Measurements from ENCODE around the gene CLEC2D.
"Not testable (repeated sequence)": the region's sequence is repeated elsewhere in the genome, so short reads cannot be mapped to it uniquely, and the experiment has no call there.

Gene CLEC2D

DNA sequence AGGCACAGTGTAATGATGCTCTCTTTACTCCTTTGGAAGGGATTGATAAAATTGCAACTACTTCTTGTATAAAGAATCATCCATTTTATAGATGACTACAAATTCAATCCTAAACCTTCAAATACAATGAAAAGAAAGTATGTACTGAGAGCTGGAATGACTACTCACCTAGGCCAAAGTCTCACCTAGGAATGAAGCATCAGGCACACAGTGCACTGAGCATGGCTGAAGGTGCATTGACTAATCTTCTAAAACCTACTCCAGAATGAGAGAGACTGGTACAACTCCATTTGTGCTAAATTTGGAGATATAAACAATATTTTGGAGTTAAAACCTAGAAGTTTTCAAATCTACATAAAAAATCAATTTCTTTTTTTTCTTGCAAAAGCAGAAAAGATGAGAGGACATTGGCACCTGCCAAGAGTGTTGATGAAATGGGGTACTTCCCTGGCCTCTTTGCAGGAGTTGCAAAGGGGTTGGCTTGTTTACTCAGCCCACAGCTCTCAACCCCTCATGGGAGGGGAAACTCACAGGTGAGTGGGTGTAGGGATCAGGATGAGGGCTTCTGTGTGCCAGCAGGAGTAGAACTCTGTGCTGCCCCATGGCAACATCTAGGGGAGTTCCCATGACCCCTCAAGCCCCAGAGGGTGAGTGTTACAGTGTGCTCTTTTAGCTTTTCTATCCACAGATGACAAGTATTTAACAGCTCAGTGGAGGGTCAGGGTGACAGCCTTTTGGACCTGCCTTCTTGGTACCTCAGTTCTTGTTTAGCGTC lies 32.1 kb downstream of the CLEC2D start:
- no peak for DNase-seq

DNA sequence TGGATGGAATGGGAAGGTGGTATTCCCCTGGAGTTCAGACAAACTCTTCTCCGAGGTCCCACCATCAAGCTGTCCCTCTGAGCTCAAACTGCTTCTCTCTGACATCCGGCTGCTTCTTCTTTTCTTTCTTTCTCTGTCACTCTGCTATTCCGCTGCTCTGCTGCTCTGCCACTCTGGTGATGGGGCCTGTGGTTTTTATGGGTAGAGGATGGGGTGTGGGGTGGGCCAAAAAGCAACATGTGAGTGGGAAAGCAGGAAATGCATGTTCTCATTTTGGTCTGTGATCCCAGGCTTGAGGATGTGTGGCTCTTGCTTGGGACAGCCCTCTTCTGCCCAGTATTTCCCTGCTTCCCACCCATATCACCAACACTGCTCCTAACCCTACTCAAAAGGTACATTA lies 32.7 kb downstream of the CLEC2D start:
- no peak for DNase-seq

DNA sequence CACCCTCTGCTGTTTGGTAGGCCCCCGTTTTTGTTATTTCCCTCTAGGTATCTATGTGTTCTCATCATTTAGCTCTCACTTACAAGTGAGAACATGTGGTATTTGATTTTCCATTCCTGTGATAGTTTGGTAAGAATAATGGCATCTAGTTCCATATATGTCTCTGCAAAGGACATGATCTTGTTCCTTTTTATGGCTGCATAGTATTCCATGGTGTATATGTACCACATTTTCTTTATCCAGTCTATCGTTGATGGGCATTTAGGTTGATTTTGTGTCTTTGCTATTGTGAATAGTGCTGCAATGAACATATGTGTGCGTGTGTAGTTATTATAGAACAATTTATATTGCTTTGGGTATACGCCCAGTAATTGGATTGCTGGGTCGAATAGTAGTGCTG lies 35.0 kb downstream of the CLEC2D start:
- not testable (repeated sequence) for DNase-seq

DNA sequence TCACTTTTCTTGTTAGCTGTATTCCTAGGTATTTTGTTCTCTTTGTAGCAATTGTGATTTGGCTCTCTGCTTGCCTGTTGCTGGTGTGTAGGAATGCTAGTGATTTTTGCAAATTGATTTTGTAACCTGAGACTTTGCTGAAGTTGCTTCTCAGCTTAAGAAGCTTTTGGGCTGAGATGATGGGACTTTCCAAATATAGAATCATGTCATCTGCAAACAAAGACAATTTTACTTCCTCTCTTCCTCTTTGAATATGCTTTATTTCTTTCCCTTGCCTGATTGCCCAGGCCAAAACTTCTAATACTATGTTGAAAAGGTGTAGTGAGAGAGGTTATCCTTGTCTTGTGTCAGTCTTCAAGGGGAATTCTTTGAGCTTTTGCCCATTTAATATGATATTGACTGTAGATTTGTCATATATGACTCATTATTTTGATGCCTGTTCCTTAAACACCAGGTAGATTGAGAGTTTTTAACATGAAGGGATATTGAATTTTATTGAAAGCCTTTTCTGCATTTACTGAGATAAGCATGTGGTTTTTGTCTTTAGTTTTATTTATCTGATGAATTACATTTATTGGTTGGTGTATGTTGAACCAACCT lies 36.7 kb downstream of the CLEC2D start:
- DNase-seq: no peak

DNA sequence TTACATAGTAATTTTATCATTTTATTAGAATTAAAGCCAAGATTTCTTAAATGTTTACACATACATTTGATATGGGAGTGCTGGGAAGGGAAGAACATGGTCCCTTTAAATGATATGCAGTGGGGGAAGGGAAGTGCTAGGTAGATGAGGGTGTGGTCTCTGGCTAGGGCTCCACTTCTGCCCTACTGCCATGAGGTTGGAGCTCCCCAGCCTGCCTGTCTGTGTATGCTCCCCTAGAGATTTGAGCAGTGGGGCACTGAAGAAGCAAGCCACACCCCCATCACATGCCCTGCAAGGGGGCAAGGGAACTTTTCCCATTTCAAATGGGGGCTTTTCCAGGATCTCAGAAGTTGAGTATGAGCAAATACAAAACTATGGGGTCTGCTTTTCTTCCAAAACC lies 37.8 kb downstream of the CLEC2D start:
- DNase-seq: no peak

DNA sequence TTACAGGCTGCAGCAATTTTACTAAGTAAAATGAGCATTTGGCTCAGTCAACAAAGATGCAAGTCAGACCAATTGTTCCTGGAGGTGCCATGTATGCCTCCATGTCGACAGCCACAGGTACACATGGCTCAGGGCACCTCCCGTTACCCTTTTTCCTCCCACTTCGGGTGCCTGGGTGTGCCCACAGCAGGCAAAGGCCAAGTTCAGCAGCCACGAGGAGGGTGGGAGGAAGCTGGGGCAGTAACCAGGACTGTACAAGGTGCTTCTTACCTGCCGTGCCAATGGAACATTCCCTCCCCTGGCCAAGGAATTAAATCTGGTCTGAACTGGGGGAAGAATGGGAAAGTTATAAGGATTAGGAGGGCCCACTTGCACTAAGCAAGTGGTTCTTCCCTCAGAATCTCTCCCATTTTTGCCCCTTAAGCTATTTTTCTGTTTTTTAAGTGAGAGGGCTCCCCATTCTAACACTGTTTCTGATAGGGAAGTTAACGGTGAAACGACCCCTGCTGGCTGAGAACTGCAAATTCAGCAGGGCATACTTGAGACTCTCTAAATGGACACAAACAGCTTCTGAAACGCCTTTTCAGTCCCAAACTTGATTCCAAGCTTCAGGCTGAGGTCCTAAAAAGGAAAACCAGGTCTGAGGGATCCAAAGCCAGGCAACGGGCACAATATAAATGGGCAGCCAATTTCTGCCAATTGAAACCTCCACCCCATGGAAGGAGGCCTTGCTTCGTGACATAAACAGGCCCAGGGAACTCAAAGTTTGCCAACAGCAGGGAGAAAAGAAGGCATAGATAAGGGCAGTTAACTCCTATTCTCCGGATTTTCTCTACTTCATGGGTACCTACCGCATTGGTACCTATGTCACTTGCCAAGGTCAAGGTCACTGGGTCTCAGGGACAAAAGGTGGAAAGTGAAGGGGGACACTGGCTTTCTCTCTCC lies 38.6 kb downstream of the CLEC2D start:
- DNase-seq: peak; percentile 55

DNA sequence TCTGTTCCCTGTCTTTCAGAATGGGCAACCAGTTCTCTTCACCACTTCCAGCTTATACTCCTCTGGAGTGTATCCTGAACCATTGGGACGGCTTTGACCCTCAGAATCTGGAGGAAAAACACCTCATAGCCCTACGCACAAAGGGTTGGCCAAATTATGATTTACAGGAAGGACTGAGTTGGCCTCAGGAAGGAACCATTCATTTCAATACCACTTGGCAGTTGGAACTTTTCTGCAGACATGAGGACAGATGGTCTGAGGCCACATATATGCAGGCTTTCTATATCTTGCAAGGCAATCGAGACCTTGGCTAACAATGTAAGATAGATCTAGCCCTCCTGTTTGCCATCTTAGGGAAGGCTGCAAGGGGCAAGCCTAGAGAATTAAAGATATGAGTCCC lies 39.3 kb downstream of the CLEC2D start:
- DNase-seq: no peak

DNA sequence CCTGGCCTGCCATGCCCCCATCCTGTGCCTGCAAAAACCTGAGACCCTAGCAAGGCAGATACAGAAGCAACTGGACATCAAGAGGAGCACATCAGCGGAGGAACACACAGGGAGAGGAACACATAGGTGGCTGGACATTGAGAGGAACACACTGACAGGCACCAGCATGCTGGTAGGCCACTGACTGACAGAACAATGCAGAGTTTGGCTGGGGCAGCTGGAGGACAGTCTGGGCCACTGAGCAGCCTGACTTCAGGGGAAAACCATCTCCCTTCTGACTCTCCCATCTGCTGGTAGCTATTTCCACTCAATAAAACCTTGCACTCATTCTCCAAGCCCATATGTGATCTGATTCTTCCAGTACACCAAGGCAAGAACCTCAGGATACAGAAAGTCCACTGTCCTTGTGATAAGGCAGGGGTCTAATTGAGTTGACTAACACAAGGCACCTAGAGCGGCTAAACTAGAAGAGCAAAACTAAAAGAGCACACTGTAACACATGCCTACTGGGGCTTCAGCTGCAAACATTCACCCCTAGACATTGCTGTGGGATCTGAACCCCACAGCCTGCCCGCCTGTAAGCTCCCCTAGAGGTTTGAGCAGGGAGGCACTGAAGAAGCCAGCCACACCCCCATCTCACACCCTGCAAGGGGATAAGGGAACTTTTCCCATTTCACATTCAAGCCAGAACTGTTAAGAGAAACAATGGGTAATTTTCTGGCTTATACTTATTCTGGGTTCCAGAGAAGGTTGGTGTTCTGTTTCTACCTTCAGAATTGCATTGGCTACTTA lies 41.3 kb downstream of the CLEC2D start:
- DNase-seq: no peak

DNA sequence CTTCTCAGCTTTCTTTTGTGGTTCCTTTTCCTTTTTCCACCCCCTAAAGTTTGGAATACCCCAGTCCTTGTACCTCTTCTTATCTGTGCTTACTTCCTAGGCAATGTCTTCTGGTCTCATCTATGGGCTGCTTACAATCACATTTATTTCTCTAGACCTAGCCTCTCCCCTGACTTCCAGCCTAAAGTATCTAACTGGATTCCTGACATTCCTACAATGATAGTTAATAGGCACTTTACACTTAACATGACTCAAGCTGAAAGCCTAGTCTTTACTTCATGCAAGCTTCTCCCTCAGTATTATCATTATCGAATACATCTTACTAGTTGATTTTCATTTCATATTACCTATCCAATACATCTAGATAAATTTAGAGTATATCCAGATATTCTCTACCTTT lies 42.2 kb downstream of the CLEC2D start:
- DNase-seq: no peak

DNA sequence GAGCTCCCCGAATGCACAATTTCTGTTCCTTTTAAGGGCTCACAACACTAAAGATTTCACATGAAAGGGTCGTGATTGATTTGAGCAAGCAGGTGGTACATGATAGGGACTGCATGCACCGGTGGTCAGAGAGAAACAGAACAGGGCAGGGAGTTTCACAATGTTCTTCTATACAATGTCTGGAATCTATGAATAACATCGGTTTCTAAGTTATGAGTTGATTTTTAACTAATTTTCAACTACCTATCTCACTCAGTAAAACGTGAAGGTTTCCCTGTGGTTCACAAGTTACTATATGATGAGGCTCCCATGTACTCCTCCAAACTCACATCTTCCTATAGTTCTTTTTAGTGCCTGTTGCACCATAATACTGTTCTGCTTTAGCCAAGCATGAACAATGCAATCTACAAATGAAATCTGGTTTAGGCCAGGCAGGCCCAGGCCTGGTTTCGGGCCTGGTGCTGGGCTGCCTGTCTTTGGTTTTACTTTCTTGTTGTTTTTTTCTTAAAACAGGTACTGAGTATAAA lies 43.6 kb downstream of the CLEC2D start:
- DNase-seq: not testable (repeated sequence)

DNA sequence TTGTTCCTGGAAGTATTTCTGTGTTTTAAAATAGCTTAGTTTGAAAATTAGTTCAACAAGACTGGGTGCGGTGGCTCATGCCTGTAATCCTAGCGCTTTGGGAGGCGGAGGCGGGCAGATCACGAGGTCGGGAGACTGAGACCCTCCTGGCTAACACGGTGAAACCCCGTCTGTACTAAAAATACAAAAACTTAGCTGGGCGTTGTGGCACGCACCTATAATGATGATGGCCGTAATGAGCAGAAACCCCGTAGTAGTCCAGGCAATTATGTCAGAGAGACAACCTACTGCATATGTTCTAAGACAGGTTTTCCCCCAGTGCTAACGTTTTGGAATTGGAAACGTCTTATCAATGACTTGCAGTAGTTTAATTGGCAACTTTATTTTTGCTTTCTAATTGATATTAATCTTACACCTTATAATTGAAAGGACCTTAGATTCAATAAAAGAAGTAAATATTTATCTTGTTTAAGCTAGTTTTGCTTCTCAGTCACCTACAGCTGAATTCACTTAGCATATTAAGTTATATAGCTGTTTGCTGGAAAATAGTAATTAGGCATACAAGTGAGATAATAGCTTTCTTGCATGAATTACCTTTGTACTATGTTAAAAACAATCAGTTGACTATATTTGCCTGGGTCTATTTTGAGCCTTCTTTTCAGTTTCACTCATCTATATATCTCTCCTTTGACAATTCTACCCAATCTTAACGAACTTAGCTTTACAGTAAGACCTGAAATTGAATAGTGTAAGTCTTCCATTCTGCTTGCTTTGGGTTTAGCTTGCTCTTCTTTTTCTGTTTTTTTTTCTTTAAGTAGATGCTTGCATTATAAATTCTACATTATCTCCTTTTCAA lies 47.8 kb downstream of the CLEC2D start:
- no peak for DNase-seq

DNA sequence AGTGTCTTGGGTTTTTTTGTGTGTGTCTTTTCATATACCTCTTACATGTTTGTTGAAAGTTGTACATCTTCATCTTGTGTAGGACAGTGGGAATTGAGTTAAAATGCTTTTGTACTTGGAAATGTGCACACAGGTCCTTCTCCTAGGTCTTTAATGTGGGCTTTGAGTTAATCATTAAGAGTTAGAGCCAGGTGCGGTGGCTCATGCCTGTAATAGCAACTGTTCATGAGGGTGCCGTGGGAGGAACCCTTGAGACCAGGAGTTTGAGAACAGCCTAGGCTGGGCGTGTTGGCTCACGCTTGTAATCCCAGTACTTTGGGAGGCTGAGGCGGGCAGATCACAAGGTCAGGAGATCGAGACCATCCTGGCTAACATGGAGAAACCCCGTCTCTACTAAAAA lies 49.5 kb downstream of the CLEC2D start:
- DNase-seq: no peak

DNA sequence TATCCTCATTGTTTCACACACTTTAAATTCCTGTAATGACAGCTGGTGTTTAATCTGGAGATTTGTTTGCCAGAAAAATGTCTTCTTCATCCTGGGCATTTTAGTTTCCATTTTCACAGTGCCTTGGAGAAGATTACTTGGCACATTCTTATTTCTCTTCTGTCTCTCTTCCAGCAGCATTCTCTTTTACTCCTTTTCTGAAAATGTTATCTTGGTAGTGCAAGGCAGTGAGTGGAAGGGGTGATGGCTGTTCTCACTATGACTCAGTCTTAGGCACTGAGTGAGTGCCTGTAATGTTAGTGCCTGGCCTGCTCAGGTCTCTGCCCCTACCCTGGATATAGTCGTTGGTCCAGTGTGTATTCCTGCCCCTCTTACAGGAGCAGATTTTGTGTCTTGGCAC lies 50.3 kb downstream of the CLEC2D start:
- no peak for DNase-seq

DNA sequence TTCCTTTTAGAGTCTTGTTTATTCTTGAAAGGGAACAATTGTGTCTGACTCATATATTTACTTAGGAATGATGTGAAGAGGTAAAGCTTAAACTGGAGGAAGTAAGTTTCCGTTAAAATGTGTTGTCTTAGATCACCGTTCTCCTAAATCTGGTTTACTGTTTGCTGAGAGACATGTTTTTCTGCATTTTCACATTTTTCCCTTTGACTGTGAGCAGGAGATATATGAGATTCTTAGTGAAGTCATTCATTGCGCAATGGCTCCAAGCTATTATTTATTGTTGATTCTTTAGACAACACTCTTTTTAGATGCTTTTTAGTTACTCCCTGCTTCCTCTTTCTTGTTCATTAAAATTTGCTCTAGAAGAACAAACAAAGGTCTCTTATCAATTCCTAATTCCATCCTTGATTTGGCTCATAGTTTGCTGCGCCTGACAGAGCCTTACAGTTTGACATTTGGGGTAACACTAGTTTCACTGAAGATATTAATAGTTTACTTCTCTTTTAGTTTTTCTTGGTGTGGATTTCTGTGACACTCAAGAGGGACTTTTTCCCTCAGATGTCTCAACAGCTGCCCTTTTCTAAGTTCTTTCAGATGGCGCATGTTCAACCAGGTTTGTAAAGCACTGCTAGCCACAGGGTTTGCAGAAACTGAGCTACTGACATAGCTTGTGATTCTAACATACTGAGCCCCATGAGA lies 52.0 kb downstream of the CLEC2D start:
- no peak for DNase-seq

DNA sequence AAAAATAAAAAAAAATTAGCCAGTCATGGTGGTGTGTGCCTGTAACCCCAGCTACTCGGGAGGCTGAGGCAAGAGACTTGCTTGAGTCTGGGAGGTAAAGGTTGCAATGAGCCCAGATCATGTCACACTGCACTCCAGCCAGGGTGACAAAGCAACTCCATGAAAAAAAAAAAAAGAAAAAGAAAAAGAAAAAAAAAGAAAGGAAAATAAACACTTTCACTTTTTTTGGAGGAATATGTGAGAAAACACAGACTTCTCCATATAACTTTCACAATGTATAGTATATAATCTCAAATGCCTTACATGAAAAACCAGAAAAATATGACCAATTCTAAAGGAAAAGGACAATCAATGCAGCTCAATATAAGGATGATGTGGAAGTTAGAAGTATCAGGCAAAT lies 54.5 kb downstream of the CLEC2D start:
- no peak for DNase-seq

DNA sequence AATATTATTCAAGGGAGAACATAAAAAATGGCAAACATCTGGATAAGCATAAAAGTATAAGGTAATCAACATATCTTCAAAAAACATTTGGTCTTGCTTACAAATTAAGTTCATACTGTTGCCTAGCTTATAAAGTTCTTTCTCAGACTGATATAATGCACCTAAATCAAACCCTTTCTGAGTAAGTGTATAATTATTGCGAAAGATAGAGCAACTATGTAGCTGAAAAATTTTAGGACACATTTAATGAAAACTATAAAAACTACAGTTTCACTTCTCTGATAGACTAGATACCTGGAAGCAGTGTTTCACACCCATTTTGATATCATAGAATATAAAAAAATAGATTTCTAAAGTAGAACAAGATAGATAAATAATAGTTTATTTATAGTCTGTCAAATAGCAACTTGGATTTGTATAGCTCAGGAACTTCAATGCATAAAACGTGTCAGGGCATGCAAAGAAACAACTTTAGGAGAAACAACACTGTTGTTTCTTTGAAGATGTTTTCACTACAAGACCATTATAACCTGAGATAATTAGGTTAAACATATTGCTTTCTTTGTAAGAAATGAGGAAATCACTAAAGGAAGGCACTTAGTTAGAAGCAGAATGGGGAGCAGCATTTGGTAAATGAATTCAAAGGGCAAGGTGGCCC lies 55.8 kb downstream of the CLEC2D start:
- DNase-seq: no peak

DNA sequence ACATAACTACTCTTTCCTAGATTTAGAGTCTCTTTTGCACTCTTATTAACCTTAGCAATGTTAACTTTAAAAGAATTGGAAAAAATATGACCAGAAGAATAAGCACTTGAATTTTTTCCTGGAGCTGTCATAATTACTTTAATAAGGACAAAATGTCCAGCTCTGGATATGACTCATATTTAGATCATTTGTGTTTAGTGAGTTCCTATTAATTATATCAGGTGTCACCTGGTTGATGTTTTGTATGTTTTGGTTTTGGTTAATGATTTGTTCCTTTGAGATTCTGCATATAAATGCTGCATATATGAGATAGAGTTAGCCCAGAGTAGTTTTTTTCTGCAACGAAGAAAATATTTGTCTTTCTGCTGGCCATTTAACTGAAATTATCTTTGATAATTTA lies 58.3 kb downstream of the CLEC2D start:
- no peak for DNase-seq

DNA sequence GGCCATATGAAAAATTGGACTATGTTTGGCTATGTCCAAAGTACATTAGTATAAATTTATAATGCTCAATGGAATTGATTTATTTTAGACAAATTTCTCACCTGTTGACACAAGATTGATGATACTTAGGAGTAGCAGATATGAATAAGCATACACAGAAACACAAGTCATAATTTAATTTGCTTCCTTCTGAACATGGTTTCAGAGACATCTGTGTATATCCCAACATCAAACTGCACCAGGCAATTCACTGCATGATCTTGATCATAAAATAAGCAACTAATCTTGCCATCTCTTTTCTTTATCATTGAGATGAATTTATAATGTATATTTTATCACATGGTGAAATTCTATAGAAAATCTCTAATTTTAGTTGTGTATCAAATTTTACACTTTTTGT lies 59.6 kb downstream of the CLEC2D start:
- no peak for DNase-seq

DNA sequence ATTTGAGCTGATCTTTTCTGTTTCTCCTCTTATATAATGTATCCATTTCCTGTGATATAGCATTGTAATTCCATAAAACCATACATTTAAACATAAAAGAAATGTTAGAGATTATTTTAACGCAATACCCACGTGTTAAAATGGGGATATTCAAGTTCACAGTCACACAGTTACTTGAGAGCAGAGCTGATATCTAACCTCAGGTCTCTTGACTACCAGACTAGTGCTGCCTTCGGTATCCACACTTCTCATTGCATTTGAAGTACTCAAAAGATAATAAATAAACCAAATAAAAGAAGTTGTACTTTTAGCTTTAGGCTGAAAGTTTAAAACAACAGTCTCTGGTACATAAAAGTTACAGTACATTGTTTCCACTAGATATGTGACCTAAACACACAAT lies 60.5 kb downstream of the CLEC2D start:
- no peak for DNase-seq

DNA sequence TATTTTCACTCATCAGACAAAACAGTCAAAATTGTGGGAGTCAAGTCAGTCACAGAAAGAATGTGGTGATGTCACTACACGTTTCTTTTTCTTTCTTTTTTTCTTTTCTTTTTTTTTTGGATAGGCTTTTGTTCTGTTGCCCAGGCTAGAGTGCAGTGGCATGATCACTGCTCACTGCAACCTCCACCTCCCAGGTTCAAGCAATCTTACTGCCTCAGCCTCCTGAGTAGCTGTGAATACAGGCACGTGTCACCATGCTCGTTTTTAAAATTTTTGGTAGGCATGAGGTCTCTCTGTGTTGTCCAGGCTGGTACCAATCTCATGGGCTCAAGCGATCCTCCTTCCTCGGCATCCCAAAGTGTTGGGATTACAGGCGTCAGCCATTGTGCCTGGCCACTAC lies 61.1 kb downstream of the CLEC2D start:
- DNase-seq: no peak

Measured in activated T-cell treated with anti-CD3 and anti-CD28 coated beads for 4 hours (primary cell).